H7 (cell line): ENCODE results near the gene PIN1. TPM values are rescaled to one million over a fixed set of nuclear protein-coding genes. Genes with fewer than 3 reads are reported as not detected.

ENCODE experiments used
- DNase-seq: peaks from one replicate; pipeline ENCODE4 v3.0.0; 2012
- H3K27me3 ChIP-seq: 2 replicates; pipeline ENCODE4 v1.6.0; 2011; ENCODE audit warnings: mild to moderate bottlenecking, low read length; ENCODE audit not compliant: control insufficient read depth, insufficient read depth
- H3K36me3 ChIP-seq: replicated peaks from 2 replicates; pipeline ENCODE4 v1.5.1; 2011; ENCODE audit warnings: low read length; ENCODE audit not compliant: control insufficient read depth, insufficient read depth
- H3K4me3 ChIP-seq: 2 replicates; pipeline ENCODE4 v1.5.1; 2011; ENCODE audit warnings: low read depth, mild to moderate bottlenecking, control low read depth, low read length, moderate library complexity; ENCODE audit not compliant: insufficient read depth
- total RNA-seq: library from RNA; depleted of rRNA; stranded (reverse); fragments of >200 nt; shearing (Covaris generic); gene quantifications from 2 replicates; pipeline ENCODE4 v1.2.3, GENCODE V29; 2014

The PIN1 gene
- total RNA-seq, 1 experiment from 2014 or later: 208 TPM

DNA sequence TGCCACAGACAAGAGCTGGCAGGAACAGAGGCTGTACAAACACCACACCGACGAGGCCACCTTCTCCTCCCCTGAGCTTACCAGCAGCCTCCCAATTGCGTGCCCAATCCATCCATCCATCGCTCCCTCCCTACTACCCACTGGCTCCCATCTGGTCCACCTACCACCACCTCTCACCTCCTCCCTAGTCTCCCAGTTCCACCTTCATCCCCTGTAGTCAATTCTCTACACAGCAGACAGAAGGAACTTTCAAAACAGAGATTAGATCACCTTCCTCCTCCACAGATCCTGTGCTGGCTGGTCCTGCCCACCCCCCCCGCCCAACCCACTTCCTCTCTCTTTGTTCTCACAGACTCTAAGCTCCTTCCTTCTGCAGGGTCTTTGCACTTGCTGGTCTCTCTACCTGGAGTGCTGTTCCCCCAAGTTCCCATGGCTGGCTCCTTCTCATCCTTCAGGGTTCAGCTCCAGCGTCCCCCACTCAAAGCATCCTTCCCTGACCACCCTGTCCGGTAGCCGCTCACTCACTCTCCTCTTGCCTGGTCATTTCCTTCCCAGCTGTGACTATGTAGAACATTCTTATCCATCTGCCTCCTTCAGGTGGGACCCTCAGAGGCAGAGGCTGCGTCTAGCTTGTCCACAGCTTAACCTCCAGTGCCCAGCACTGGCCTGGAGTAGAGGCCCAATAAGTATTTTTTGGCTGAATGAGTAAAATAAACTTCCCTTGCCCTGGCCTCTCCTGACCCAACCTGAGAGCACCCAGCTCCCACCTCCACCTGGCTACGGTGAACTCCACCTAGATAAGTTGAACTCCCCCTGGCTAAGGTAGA is 23.0 kb downstream of the PIN1 start:
- H3K27me3 ChIP-seq: no peaks in the 10 kb centered on the region
- no peak overlapping the region for H3K4me3 ChIP-seq
- peak; percentile 45 for DNase-seq
- peaks cover 16% of the 10 kb centered on the region for H3K36me3 ChIP-seq

DNA sequence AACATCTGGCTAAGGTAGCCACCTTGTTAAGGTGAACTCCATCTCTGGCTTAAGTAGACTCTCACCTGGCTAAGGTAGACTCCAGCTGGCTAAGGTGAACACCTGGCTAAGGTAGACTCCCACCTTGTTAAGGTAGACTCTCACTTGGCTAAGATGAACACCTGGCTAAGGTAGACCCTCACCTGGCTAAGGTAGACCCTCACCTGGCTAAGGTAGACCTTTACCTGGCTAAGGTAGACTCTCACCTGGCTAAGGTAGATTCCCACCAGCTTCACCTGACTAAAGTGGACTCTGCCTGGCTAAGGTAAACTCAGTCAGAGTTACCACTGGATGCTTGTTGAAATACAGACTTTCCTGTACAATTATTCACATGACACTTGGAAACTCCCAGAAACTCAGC is 23.6 kb downstream of the PIN1 start:
- Histone ChIP-seq H3K4me3 (no peak overlapping the region), H3K27me3 (no peaks in the 10 kb centered on the region), H3K36me3 (peaks cover 16% of the 10 kb centered on the region)
- DNase-seq: no peak

DNA sequence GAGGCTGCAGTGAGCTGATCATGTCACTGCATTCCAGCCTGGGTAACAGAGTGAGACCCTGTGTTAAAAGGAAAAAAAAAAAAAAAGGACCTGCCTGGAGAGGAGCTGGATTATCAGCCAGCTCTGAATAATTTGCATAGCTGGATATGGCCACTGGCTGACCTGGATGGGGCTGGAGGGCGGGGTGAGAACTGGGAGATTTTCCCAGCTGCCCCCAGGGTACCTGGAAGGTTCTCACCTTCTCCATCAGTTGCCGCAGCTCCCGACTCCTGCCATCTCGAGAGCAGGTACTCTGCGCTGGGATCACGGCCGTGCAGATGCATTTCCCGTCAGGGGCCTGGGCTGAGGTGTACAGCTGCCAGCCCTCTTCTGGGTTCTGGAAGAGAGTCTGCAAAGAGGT is 25.3 kb downstream of the PIN1 start:
- no peak for DNase-seq
- no peak overlapping the region for H3K4me3 ChIP-seq
- no peaks in the 10 kb centered on the region for H3K27me3 ChIP-seq
- H3K36me3 ChIP-seq: peaks cover 16% of the 10 kb centered on the region

DNA sequence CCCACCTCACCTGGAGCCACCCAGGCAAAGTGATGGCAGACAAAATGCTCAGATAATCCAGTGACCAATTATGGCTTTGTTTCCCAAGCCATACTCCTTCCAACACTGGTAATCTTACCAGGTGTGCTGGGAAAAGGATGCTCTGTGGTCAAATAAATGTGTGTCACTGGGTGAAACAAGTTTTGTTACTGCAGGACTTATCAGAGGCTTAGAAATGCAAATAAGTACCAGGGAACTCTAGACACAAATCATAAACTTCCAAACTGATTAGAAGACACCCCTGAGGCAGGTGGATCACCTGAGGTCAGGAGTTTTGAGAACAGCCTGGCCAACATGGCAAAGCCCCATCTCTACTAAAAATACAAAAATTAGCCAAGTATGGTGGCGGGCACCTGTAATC is 26.4 kb downstream of the PIN1 start:
- DNase-seq: no peak
- H3K36me3 ChIP-seq: peaks cover 13% of the 10 kb centered on the region

DNA sequence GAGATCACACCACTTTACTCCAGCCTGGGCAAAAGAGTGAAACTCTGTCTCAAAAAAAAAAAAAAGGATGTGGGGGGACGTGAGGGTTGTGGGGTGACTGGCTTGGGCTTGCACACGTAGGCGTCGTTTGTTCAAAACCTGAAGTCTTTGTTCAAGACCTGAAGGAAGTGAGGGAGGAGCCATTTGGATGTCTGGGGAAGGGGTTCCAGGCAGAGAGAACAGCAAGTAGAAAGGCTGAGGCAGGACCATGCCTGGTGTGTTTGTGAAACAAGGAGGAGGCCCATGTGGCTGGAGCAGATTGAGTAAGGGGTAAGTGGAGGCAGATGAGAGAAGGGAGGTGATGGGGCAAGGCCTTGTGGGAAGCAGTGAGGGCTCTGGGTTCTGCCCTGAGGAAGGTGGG is 27.8 kb downstream of the PIN1 start:
- H3K4me3 ChIP-seq: no peak overlapping the region
- DNase-seq: no peak
- H3K27me3 ChIP-seq: no peaks in the 10 kb centered on the region
- peaks cover 6% of the 10 kb centered on the region; the same call in 1 of the 2 replicates for H3K36me3 ChIP-seq

More for the DNA sequence above, 26.4 kb downstream of the PIN1 start:
- Histone ChIP-seq H3K27me3 (no peaks in the 10 kb centered on the region), H3K4me3 (no peak overlapping the region)

DNA sequence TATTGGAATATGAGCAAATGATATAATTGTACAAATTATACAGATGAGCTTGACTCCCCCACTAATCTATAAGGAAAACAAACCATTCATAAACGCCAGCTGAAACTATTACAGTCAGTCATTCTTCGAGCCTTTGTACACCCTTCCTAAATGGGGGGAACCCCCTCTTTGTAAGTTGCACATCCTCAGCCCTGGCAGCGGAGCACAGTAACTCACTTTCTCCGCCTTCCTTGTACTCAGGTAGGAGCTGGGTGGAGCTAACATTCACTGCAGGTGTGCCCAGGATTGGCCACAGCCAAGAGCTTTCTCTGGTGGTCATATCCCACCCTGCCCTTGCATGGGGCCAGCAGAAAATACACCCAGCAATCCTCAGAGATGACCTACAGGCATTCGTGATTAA is 28.6 kb downstream of the PIN1 start:
- no peak for DNase-seq
- no peak overlapping the region for H3K4me3 ChIP-seq
- no peaks in the 10 kb centered on the region for H3K27me3 ChIP-seq
- peaks cover 3% of the 10 kb centered on the region; the same call in 1 of the 2 replicates for H3K36me3 ChIP-seq

DNA sequence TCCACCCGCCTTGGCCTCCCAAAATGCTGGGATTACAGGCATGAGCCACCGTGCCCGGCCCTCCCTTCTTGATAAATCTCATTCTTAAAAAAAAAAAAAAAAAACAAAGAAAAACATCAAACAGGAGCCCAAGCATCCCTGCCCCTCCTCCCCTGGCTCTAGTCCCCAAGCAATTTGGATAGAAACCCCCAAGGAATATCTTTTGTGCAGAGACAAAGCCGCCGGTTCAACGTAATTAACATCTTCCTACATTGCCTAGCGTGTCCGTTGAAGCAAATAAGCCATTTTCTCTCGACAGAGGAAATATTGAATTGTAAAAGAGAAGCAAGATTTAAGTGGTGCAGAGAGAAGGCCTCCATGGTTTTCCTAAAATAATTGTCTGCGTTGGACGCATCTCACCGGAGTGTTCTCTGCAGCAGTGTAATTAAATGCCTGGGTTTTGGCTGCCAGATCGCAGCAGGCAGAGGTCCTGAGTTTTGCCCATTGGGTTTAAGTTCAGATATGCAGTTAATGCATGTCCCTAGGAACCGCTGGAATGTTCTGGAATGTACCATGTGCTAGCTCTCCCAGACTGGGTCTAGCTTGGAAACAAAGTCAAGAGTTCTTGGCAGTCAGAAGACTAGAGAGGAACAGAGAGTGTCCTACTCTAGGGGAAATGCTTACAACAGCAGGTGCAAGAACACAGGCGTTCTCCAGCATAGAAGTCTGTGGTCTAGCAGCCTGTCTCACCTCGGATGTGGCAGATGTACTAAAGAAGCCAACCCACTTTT is 30.8 kb downstream of the PIN1 start:
- Histone ChIP-seq H3K27me3 (no peaks in the 10 kb centered on the region), H3K4me3 (no peak overlapping the region), H3K36me3 (no peaks in the 10 kb centered on the region; the same call in 1 of the 2 replicates)
- DNase-seq: no peak

DNA sequence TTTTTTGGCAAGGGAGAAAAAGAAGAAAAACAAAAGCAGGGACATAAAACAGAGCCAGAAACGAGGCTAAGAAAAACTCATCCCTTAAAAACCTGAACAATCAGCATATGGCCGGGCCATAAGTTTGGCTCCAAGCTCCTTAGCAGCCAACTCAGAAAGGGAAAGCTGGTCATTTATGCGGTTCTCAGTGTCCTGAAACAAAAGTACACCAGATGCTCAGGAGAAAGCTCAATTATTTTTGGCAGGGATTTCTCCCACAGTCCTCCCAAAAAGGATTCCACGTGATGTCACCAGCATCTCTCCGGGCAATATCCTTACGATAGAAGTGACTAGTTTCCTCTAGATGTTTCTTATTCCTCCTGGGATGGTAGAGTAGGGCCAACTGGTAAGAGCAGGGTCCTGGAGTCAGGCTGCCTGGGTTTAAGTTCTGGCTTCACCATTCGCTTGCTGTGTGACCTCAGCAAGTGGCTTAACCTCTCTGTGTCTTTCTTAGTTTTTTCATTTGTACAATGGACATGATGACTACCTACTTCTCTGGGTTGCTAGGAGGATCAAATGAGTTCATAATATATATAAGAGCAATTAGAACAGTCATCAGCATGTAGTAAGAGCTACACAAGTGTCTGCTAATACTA is 34.0 kb downstream of the PIN1 start:
- Histone ChIP-seq H3K4me3 (no peak overlapping the region), H3K27me3 (no peaks in the 10 kb centered on the region), H3K36me3 (no peaks in the 10 kb centered on the region; the same call in 1 of the 2 replicates)
- no peak for DNase-seq

DNA sequence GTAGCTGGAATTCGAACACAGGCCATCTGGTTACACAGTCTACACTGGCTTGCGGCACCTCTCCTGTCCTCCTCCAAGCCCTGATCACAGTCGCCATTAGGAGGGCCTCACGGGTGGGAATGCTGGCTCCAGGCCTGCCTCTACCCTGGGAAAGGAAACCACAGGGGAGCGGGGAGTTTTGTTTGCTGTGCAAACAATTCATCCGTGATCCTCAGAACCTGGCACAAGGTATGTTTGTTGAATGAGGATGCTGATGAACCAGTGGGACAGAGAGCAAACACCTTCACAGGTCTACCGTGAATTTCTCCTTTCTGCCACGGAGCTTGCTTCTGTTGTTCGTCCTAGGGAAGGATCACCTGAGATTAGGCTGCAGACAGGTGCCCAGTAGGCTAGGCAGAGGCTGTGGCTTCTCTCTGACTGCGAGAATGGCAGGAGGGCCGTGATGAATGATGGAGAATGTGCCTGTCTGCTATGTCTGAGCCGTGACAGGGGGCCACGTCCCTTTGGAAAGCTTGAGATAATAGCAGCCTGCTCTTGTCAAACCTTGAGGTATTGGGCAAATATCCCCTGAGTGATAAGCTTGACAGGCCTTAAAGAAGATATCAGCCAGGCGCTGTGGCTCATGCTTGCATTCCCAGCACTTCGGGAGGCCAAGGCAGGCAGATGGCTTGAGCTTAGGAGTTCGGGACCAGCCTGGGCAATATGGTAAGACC is 36.7 kb downstream of the PIN1 start:
- H3K27me3 ChIP-seq: no peaks in the 10 kb centered on the region
- no peak for DNase-seq
- H3K36me3 ChIP-seq: no peaks in the 10 kb centered on the region; the same call in none of the 2 replicates
- H3K4me3 ChIP-seq: no peak overlapping the region

DNA sequence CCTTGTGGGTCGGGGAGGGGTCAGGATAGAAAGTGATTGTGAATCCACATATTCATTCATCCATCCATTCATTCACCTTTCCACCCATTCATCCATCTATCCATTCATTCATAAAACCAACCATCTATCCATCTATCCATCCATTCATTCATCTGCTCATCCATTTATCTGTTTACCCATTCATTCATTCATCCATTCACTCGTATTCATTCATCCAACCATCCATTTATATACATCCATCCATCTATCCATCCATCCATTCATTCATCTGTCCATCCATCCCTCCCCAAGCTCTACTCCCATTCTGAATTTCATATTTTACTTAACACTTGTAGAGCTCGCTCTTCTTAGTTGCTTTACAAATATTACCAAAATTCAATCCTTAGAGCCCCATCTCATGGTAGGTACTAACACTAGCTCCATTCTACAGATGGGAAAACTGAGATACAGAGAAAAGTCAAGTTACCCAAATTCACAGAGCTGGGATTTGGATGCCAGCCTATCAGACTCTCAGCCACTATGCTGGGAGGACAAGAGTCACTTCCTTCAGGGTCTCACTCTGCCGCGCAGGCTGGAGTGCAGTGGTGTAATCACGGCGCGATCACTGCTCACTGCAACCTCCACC is 37.6 kb downstream of the PIN1 start:
- no peak overlapping the region for H3K4me3 ChIP-seq
- no peaks in the 10 kb centered on the region; the same call in none of the 2 replicates for H3K36me3 ChIP-seq
- DNase-seq: no peak
- no peaks in the 10 kb centered on the region for H3K27me3 ChIP-seq

DNA sequence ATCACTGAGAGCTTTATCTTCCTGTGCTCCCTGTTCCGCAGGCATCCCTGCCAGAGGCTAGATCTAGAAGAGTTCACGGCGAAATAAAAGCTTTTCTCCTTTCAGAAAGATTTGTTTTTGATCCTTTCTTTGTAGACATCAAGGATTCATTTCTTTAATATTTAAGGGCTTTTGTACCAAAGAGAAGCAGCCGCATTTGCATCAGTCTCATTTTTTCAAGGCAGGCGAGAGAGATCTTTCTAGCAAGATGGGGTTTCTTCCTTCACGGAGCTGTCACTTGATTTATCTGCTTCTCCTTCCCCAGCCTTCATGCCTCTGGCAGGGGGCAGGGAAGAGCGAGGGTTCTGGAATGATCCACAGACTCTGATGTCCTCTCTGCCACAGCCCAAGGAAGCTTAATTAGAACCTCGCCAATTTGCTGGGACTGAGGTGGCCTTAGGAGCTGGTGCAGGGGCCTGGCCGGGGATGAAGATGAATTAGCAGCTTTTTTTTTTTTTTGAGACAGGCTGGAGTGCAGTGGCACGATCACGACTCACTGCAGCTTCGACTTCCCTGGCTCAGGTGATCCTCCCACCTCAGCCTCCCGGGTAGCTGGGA is 40.0 kb downstream of the PIN1 start:
- Histone ChIP-seq H3K36me3 (no peaks in the 10 kb centered on the region; the same call in 1 of the 2 replicates), H3K27me3 (no peaks in the 10 kb centered on the region)
- DNase-seq: no peak

DNA sequence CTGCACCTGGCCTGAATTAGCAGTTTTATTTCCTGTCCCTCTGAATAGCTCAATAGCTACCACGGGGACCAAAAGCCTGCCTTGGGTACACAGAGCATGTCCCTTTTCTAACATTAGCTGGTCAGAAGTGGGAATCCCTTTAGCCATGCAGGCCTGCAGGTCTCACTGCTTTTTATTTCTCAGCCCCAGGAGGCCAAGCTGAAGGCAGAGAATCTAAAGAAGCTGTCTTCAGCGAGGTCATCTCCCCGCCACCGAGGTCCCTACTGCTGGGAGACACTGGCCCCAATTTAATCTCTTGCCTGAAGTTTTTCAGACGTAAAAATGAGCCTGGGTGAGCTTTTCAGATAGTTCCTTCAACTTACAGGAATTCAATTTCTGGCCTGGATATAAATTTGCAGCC is 40.7 kb downstream of the PIN1 start:
- Histone ChIP-seq H3K4me3 (no peak overlapping the region), H3K36me3 (no peaks in the 10 kb centered on the region; the same call in 1 of the 2 replicates), H3K27me3 (no peaks in the 10 kb centered on the region)
- peak; percentile 52 for DNase-seq

More for the DNA sequence above, 40.0 kb downstream of the PIN1 start:
- no peak overlapping the region for H3K4me3 ChIP-seq

DNA sequence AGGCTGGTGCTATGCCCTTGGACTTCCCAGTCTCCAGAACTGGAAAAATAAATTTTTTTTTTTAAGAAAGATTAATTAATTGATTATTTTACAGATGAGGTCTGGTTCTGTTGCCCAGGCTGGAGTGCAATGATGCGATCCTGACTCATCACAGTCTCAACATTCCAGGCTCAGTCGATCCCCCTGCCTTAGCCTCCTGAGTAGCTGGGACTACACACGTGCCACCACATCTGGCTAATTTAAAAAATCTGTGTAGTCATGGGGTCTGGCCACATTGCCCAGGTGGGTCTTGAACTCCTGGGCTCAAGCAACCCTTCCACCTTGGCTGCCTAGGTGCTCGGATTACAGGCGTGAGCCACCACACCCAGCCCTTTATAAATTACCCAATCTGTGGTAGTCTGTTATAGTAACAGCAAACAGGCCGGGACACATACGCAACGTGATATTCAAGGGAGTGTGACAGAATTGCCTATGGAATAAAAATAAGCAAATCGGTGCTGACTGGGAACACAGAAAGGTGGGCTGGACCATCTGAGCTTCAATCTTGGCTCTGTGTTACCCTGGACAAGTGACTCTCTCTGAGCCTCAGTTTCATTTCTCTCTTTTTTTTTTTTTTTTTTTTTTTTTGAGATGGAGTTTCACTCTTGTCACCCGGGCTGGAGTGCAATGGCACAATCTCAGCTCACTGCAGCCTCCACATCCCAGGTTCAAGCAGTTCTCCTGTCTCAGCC is 42.8 kb downstream of the PIN1 start:
- DNase-seq: no peak
- Histone ChIP-seq H3K4me3 (no peak overlapping the region), H3K36me3 (no peaks in the 10 kb centered on the region; the same call in 1 of the 2 replicates), H3K27me3 (no peaks in the 10 kb centered on the region)
